BLaER1 treated with 17β-estradiol and CSF1 and Interleukin-3, amounts not matched to agents 10 nM and 100 nM (cell line): ENCODE results near the gene IFIT3.

Experiments
- H3K27ac ChIP-seq, 11 experiments: shearing (Covaris generic); formaldehyde crosslinking; 2 replicates each; pipeline ENCODE4 v1.8.1; 2022
- H3K27me3 ChIP-seq, 11 experiments: shearing (Covaris generic); formaldehyde crosslinking; 2 replicates each; pipeline ENCODE4 v1.8.1; 2022
- H3K36me3 ChIP-seq, 11 experiments: shearing (Covaris generic); formaldehyde crosslinking; 2 replicates each; pipeline ENCODE4 v1.8.1; 2022
- H3K4me1 ChIP-seq, 10 experiments: shearing (Covaris generic); formaldehyde crosslinking; 2 replicates each; pipeline ENCODE4 v1.8.1; 2022
- H3K4me2 ChIP-seq, 11 experiments: shearing (Covaris generic); formaldehyde crosslinking; 2 replicates each; pipeline ENCODE4 v1.8.1; 2022
- H3K4me3 ChIP-seq, 10 experiments: shearing (Covaris generic); formaldehyde crosslinking; 2 replicates each; pipeline ENCODE4 v1.8.1; 2022
- H3K9ac ChIP-seq, 11 experiments: shearing (Covaris generic); formaldehyde crosslinking; 2 replicates each; pipeline ENCODE4 v1.8.1; 2022
- H3K9me3 ChIP-seq, 11 experiments: shearing (Covaris generic); formaldehyde crosslinking; replicated peaks in 1 of 11; 2 replicates each; pipeline ENCODE4 v1.8.1; 2022
- H4K20me1 ChIP-seq, 11 experiments: shearing (Covaris generic); formaldehyde crosslinking; 2 replicates each; pipeline ENCODE4 v1.8.1; 2022
- Cebpa-rat ChIP-seq, 11 experiments: shearing (Covaris generic); IDR thresholded peaks; 2 replicates each; pipeline ENCODE4 v1.8.1; 2022

IFIT3 gene

DNA sequence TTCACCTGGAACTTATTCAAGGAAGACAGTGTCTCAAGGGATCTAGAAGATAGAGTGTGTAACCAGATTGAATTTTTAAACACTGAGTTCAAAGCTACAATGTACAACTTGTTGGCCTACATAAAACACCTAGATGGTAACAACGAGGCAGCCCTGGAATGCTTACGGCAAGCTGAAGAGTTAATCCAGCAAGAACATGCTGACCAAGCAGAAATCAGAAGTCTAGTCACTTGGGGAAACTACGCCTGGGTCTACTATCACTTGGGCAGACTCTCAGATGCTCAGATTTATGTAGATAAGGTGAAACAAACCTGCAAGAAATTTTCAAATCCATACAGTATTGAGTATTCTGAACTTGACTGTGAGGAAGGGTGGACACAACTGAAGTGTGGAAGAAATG lies 10.9 kb downstream of the IFIT3 start:
- H3K4me2 ChIP-seq: no peak overlapping the region

GRCh38 chr10:89339875-89340274 lies 12.1 kb downstream of the IFIT3 start:
- Histone ChIP-seq H3K4me2 (no peak overlapping the region), H3K9me3 (peaks cover 0 to 19% (median 4%) of the 10 kb centered on the region in 11 experiments; a peak in 10 of 22 replicates), H4K20me1 (no peaks in the 10 kb centered on the region; a peak in 1 of 22 replicates), H3K27ac (no peak overlapping the region), H3K9ac (no peak overlapping the region), H3K36me3 (peaks cover 30 to 51% (median 45%) of the 10 kb centered on the region in 11 experiments), H3K27me3 (no peaks in the 10 kb centered on the region), H3K4me3 (no peak overlapping the region), H3K4me1 (peaks cover 0 to 30% (median 5%) of the 10 kb centered on the region in 10 experiments; a peak in 14 of 20 replicates)
- no peak for TF ChIP-seq Cebpa-rat (IDR thresholded peaks at IDR 0.05)

More for the DNA sequence above, 10.9 kb downstream of the IFIT3 start:
- Histone ChIP-seq H3K27me3 (no peaks in the 10 kb centered on the region), H3K36me3 (peaks cover 30 to 51% (median 45%) of the 10 kb centered on the region in 11 experiments), H3K9ac (no peak overlapping the region), H3K4me3 (no peak overlapping the region), H4K20me1 (no peaks in the 10 kb centered on the region; a peak in 1 of 22 replicates), H3K4me1 (peaks cover 10 to 42% (median 17%) of the 10 kb centered on the region in 10 experiments), H3K9me3 (peaks cover 0 to 19% (median 4%) of the 10 kb centered on the region in 11 experiments; a peak in 10 of 22 replicates), H3K27ac (no peak overlapping the region)
- no peak for TF ChIP-seq Cebpa-rat (IDR thresholded peaks at IDR 0.05)

DNA sequence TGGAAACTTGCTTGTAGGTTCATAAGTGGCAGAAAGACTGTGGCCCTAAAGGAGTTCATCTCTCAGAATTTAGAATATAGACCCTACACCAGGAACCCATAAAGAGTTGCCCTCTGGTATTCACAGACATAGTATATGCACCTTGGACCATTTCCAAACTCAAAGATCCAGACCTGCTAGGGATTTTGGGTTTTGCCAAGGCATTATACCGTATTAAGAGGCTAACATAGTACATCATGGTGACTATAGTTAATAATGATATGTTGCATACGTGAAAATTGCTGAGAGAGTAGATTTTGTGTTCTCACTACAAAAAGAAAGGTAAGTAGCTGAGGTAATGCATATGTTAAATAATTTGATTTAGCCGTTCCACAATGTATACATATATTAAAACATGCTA lies 13.9 kb downstream of the IFIT3 start:
- no peak for TF ChIP-seq Cebpa-rat (IDR thresholded peaks at IDR 0.05)
- H4K20me1 ChIP-seq: no peaks in the 10 kb centered on the region
- peaks cover 30 to 49% (median 43%) of the 10 kb centered on the region in 11 experiments for H3K36me3 ChIP-seq
- no peak overlapping the region for H3K9ac ChIP-seq
- no peak overlapping the region for H3K27ac ChIP-seq
- no peak overlapping the region for H3K4me3 ChIP-seq
- H3K4me2 ChIP-seq: no peak overlapping the region
- H3K4me1 ChIP-seq: peaks cover 4 to 30% (median 12%) of the 10 kb centered on the region in 10 experiments
- H3K9me3 ChIP-seq: peaks cover 0 to 19% (median 4%) of the 10 kb centered on the region in 11 experiments; a peak in 10 of 22 replicates
- no peaks in the 10 kb centered on the region for H3K27me3 ChIP-seq

DNA sequence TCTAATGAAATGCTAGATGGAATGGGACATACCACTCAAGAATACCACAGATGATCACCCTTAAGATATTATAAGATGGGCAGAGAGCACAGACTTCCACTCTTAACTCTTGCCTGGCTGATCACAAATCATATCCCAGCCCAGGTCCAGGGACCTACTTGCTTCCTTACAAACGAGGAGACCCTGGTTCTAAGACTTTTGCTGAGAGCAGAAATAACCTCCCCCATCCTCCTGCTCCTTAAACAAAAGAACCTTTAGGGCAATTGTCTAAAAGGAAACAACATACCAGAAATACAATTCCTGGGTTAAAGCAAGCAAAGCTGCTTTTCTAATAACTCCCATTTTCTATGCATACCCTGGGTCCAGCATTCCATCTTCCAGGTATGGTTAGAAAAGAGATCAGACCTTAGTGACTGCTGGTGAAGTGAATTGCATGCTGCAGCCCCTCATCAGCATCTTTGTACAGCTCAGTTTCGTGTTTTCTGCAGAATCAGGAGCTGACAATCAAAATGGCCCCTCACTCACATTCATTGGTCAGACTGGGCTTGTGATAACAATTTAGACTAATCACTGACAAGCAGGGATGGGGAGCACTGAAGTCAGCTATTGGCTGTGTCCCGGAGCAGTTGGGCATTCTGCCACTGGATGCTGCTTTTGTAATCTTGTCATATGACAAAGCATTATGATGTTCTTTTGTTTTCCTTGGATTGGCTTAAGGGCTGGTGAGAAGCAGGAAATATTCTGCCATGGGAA lies 14.6 kb downstream of the IFIT3 start:
- H3K36me3 ChIP-seq: peaks cover 28 to 43% (median 36%) of the 10 kb centered on the region in 11 experiments
- no peak overlapping the region for H3K4me3 ChIP-seq
- peaks cover 12 to 30% (median 19%) of the 10 kb centered on the region in 10 experiments for H3K4me1 ChIP-seq
- H3K9ac ChIP-seq: no peak overlapping the region
- H3K4me2 ChIP-seq: no peak overlapping the region
- peaks cover 0 to 18% (median 4%) of the 10 kb centered on the region in 11 experiments; a peak in 10 of 22 replicates for H3K9me3 ChIP-seq
- no peak overlapping the region for H3K27ac ChIP-seq
- no peaks in the 10 kb centered on the region for H4K20me1 ChIP-seq
- H3K27me3 ChIP-seq: no peaks in the 10 kb centered on the region
- TF ChIP-seq Cebpa-rat (IDR thresholded peaks at IDR 0.05): no peak

DNA sequence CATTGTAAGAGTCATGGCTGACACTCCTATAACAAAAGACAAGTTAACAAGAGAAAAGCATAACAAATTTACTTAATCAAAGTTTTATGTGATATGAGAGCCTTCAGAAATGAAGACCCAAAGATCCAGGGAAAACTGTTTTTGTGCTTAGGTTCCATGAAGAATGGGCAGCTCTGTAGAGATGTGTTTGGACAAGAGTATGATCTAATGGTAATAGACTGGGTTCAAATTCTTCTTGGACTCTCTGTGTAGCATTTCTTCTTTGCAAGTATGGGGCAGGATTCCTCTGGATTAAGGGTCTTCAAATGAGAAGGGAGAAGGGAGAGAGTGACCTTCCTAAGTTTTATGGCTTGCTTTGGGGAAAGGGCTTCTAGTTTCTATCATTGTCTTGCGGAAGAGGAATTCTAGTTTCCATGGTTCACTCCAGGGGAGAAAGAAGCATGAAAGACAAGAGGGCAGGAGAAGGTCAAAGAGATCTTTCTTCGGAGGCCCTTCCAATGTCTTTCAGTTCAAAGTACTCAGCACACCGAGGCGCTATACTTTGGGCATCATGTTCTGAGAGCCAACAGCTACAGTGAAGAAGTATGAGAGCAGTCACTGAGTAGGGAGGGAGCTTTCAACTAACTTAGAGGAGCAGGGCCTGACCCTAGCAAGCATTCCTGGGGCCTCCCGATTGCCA lies 15.4 kb downstream of the IFIT3 start:
- no peaks in the 10 kb centered on the region for H3K27me3 ChIP-seq
- no peak overlapping the region for H3K4me3 ChIP-seq
- no peak overlapping the region for H3K9ac ChIP-seq
- no peak for TF ChIP-seq Cebpa-rat (IDR thresholded peaks at IDR 0.05)
- no peak overlapping the region for H3K27ac ChIP-seq
- peaks cover 20 to 35% (median 28%) of the 10 kb centered on the region in 11 experiments for H3K36me3 ChIP-seq
- H4K20me1 ChIP-seq: no peaks in the 10 kb centered on the region
- peaks cover 0 to 12% (median 2%) of the 10 kb centered on the region in 11 experiments; a peak in 7 of 22 replicates for H3K9me3 ChIP-seq
- peaks cover 20 to 34% (median 27%) of the 10 kb centered on the region in 10 experiments for H3K4me1 ChIP-seq
- no peak overlapping the region for H3K4me2 ChIP-seq

DNA sequence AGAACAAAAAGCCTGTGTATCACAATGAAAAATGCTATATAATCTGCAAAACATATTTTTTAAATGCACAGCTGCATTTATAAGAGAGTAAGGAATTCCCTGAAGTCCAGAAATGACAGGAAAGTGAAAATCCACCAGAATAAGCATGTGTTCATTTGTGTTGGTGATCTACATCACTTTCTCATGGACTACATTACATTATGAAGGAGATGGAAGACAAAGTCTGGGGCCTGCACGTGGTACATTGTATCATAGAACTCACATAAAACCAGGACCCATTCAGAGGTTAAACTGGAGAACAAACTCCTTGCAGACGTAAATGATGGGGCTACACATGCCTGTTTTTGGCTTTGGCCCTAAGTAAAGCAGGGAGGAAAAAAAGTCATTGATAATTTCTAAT lies 16.4 kb downstream of the IFIT3 start:
- peaks cover 10 to 25% (median 18%) of the 10 kb centered on the region in 11 experiments for H3K36me3 ChIP-seq
- H3K9me3 ChIP-seq: peaks cover 0 to 3% (median 0%) of the 10 kb centered on the region in 11 experiments; a peak in 2 of 22 replicates
- H3K27me3 ChIP-seq: no peaks in the 10 kb centered on the region
- peaks cover 30 to 44% (median 36%) of the 10 kb centered on the region in 10 experiments for H3K4me1 ChIP-seq
- H3K4me3 ChIP-seq: no peak overlapping the region
- no peak overlapping the region for H3K9ac ChIP-seq
- no peaks in the 10 kb centered on the region for H4K20me1 ChIP-seq
- no peak overlapping the region for H3K27ac ChIP-seq
- H3K4me2 ChIP-seq: no peak overlapping the region
- TF ChIP-seq Cebpa-rat (IDR thresholded peaks at IDR 0.05): no peak

GRCh38 chr10:89345367-89346000 lies 17.7 kb downstream of the IFIT3 start:
- no peak for TF ChIP-seq Cebpa-rat (IDR thresholded peaks at IDR 0.05)
- Histone ChIP-seq H3K9me3 (no peaks in the 10 kb centered on the region), H3K4me2 (peak overlapping the region in 7 of 11 experiments; percentile 80 to 93 (median 82); a peak in 14 of 22 replicates), H3K27ac (peak overlapping the region in 4 of 11 experiments; percentile 46 to 72 (median 69); a peak in 8 of 22 replicates), H3K27me3 (no peaks in the 10 kb centered on the region), H3K9ac (no peak overlapping the region), H3K36me3 (peaks cover 0 to 13% (median 5%) of the 10 kb centered on the region in 11 experiments; a peak in 7 of 22 replicates), H4K20me1 (no peaks in the 10 kb centered on the region), H3K4me1 (peaks cover 30 to 57% (median 43%) of the 10 kb centered on the region in 10 experiments), H3K4me3 (no peak overlapping the region)

DNA sequence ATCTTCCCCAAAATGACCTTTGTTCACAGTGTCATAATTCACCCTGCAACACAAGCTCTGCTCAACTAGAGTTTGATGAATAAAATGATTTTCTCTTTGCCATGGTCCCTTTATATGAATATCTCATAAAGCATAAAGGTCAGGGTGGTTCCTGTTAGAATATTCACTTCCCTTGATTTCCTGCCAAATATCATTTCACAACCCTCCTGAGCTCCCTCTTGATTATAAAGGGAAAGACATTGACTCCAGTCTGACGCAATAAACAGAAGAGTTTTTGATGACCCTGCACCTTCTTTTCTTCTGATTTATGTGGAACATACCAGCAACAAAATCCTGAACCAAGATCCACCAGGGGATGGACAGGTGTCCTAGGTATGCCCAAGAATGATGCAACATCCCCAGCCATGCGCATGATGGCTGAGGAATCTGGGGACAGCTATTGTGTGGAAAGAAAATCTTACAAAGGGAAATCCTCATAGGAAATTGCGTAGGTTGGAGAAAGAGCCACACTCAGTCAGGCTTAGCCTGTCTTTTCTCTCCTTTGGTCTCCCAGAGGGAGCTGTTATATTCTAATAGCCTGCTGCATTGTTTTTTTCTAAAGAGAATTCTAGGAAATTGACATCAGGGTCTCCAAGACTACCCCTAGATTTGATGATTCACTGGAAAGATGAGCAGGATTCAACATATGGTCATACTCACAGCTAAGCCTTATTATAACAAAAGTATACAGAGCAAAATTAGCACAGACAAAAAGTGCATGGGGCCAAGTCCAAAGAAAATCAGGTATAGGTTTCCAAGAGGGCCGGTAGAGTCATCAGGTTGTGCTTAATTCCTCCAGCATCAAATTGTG lies 18.8 kb downstream of the IFIT3 start:
- peak overlapping the region in 9 of 11 experiments; percentile 10 to 72 (median 59); a peak in 16 of 22 replicates for H3K27ac ChIP-seq
- no peaks in the 10 kb centered on the region for H4K20me1 ChIP-seq
- no peaks in the 10 kb centered on the region for H3K9me3 ChIP-seq
- peaks cover 0 to 3% (median 0%) of the 10 kb centered on the region in 11 experiments; a peak in 3 of 22 replicates for H3K36me3 ChIP-seq
- peak overlapping the region in 4 of 11 experiments; percentile 14 to 43 (median 20); a peak in 3 of 22 replicates for H3K9ac ChIP-seq
- peak overlapping the region; percentile 76 to 93 (median 81) for H3K4me2 ChIP-seq
- H3K27me3 ChIP-seq: no peaks in the 10 kb centered on the region
- peaks cover 42 to 68% (median 54%) of the 10 kb centered on the region in 10 experiments for H3K4me1 ChIP-seq
- peak; percentile 36 to 89 (median 75); a peak in 17 of 22 replicates for TF ChIP-seq Cebpa-rat (IDR thresholded peaks at IDR 0.05)
- peak overlapping the region in 2 of 10 experiments; percentile 18 to 29; a peak in 2 of 20 replicates for H3K4me3 ChIP-seq
